ENCODE measurements around the gene CDHR2.

DNA sequence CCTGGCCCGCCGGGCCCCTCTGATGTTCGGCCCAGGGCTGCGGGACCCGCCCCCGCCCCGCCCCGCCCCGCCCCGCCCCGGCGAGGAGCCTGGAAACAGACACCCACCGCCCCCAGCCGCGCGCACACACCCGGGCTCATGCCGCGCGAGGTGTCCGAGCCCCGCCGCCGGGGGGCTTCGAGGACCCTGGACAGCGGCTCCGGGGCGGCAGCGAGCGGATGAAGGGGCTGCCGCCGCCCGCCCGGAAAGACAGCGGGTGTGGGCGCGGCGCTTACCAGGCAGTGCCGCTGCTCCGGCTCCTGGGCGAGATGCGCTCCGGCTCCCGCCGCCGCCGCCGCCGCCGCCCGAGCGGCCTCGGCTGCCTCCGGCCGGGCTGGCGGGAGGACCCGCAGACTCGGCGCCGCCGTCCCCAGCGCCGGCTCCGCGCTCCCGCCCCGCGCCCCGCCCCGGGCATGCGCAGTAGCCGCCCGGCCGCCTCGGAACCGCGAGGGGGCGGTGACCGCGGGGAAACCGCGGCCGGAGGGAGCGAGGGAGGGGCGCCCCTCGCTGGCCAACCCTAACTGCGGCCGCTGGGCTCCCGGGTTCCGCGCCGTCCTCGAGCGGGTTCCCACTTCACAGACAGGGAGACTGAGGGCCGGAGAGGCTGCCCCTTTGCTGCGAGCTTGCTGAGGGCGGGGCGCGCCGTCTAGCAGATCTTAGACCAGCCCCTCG is 60.7 kb downstream of the CDHR2 start, which contains the start of gene GPRIN1:
- TF ChIP-seq, protein P1, sequence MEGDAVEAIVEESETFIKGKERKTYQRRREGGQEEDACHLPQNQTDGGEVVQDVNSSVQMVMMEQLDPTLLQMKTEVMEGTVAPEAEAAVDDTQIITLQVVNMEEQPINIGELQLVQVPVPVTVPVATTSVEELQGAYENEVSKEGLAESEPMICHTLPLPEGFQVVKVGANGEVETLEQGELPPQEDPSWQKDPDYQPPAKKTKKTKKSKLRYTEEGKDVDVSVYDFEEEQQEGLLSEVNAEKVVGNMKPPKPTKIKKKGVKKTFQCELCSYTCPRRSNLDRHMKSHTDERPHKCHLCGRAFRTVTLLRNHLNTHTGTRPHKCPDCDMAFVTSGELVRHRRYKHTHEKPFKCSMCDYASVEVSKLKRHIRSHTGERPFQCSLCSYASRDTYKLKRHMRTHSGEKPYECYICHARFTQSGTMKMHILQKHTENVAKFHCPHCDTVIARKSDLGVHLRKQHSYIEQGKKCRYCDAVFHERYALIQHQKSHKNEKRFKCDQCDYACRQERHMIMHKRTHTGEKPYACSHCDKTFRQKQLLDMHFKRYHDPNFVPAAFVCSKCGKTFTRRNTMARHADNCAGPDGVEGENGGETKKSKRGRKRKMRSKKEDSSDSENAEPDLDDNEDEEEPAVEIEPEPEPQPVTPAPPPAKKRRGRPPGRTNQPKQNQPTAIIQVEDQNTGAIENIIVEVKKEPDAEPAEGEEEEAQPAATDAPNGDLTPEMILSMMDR (IDR thresholded peaks at IDR 0.05; ENCODE audit: low read length) = peak; percentile 33
- no peak for TF ChIP-seq EZH2 (IDR thresholded peaks at IDR 0.05; ENCODE audit: borderline replicate concordance, low read length)

Measured in OCI-LY1 (cell line).